NCI-H1930 (cell line): Measurements from ENCODE around the gene TRERF1.

Source experiments
- DNase-seq, 2 experiments: peaks; one replicate each; lab custom pipeline; 2025; lab: John Stamatoyannopoulos, UW

The TRERF1 gene

DNA sequence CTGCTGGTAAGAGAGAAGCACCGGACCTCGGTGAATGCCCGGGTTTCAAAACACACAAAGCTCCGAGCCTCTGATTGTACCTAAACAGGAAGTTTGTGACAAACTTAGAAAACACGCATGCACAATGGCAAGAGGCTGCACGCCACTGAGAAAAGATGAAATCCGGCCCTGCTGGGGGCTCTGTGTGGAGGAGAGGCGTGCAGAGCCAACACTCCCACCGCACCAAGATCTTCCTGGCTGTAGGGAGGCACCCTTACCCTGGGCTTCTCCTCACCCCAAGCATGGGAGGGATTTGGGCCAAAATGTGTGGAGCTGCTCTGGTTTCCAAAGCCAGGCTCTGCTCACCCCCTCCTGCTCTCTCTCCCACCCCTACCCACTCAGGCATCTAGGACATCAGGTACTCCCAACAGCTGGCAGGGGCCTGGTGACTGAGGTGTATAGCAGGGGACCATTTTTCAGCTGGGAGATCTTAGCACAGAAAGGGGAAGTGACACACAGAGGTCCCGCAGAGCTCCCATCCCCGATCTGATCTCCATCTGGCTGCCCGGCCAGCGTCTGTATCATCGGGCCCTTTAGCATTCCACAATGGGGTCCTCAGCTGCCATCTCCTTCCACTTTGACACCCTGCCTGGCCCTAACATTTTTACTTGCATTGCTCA, 84.2 kb downstream of the TRERF1 start:
- no peak for DNase-seq

DNA sequence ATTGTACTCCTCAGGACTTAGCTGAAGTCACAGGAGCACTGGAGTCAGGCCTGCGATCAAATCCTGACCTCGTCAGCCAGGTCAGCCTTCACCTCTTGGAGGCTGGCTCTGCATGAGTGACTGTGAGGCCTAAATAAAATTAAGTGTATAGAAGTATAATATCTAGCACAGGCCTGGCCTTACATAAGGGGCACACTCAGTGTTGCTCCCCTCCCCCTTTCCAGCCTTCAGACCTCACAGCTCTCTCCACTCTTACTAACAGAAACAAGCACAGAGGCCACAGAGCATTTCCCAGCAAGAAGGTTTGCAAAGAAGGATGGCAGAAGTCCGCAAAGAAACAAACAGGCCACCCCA, 84.8 kb downstream of the TRERF1 start:
- no peak for DNase-seq

DNA sequence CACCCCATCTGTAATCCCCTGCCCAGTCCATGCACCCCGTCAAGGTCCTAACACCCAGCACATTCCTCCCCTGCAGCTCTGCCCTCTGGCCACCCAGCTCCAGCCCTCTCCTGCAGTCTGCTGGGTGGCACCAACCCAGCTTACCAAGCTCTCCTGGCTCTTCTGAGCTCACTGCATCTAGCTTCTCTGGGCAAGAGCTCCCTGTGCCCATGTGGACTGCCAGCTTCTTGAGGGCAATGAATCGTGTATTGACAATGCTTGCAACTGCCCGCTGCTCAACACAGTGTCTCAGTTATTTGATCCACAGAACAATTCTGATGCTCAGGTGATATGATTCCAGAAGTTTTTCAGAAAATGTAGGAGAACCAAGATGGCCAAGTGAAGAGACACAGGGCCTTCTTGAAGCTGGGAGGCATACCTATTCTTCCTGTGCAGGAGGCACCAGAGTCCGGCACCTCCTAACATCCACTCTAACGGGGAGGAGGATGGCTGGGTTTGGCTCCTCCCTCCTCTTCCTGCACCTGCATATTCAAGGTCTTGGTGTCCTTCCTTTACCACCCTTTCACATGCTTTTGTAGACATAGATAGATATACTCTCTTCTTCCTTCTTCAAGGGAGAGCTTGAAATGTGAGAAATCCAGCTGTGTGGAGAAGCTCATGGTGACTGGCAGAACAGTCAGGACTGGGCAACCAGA, 85.6 kb downstream of the TRERF1 start:
- no peak for DNase-seq

- no peak for DNase-seq
Measured at GRCh38 chr6:42365021-42365420, 86.7 kb downstream of the TRERF1 start.

DNA sequence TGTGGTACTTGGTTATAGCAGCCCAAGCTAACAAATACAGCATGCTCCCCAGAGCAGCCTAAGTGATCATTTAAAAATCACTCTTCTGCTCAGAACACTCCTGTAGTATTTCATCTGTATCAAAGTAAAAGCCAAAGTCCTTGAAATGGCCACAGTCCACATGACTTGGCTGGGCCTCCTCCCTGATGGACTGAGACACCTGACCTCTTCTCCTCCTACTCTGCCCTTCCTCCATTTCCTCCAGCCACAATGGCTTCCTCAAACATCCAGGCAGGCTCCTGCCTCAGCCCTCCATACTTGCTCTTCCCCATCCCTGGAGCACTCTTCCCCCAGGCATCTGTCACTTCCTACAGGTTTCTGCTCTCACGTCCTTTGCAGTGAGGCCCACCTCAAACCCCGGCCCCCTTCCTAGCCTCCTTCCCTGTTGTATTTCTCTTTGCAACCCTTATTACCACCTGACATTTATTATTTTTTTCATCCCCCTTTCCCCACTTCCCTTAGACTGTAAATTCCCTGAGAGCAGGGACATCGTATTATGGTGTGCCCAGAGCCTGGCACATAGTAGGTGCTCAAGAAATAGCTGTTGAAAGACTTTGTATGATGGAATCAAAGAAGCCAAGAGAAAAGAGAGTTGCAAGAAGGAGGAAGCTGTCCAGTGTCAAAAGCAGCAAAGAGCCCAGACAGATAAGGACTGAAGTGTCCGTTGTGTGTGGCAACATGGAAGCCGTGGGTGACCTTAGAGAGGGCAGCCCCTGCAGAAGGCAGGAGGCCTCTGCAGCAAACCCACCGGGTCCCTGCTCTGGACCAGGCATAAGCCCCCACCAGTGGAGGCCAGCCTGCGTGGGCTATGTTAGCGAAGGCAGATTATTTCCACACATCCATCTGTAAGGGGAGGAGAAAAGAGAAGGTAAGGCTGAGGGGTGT, 87.5 kb downstream of the TRERF1 start:
- DNase-seq, result no peak

DNA sequence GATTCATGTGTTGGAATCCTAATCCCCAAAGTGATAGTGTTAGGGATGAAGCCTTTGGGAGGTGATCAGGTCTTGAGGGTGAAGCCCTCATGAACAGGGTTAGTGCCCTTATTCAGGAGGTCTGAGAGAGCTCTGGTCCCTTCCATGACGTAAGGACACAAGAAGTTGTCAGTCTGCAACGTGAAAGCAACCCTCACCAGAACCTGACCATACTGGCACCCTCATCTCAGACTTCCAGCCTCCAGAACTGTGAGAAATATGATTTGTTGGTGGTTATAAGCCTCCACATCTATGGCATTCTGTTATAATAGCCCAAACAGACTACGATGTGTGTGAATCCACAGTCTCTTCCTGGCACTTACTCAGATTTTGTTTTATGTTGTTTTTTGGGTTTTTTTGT, 90.7 kb downstream of the TRERF1 start:
- no peak for DNase-seq

DNA sequence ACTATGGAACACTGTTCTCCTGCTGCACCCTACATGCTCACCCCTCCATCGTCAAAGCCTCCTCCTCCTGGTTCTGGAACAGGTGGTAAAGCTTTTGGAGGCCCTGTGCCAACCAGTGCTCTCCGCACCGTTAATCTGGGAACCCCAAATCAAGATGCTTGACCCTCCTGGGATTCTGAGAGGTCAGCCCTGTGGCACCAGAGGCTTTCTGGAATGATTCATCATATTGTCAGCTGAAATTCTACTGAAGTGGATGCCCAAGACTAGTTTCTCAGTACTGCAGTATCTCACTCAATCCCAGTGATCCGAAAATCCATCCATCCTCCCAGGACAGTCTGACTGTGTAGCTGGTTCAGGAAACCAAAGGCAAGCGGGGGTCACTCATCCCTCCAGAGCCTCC, 92.7 kb downstream of the TRERF1 start:
- no peak for DNase-seq

- DNase-seq, result no peak
Measured at GRCh38 chr6:42355416-42355815, 96.3 kb downstream of the TRERF1 start.

- DNase-seq, result no peak
Measured at GRCh38 chr6:42354702-42355101, 97.0 kb downstream of the TRERF1 start.

DNA sequence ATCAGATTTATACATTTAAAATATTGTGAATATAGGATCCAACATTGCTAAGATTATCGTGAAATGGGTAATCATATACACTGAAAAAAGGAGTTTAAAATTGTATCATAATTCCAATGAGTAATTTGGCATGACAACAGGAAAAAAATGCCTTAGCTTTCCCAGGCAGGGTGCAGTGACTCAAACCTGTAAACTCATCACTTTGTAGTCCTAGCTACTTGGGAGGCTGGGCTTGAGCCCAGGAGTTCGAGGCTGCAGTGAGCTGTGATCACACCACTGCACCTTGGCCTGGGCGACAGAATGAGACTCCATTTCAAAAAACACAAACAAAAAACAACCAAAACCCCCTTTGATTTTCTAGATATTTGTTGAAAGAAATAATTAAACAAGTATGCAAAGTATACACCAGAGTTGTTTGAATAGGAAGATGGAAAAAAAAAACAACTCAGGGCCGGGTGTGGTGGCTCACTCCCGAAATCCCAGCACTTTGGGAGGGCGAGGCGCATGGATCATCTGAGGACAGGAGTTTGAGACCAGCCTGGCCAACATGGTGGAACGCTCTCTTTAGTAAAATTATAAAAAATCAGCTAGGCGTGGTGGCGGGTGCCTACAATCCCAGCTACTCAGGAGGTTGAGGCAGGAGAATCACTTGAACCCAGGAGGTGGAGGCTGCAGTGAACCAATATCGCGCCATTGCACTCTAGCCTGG, 98.7 kb downstream of the TRERF1 start:
- DNase-seq, result no peak

- DNase-seq, result no peak
Measured at GRCh38 chr6:42350911-42351310, 100.8 kb downstream of the TRERF1 start.

DNA sequence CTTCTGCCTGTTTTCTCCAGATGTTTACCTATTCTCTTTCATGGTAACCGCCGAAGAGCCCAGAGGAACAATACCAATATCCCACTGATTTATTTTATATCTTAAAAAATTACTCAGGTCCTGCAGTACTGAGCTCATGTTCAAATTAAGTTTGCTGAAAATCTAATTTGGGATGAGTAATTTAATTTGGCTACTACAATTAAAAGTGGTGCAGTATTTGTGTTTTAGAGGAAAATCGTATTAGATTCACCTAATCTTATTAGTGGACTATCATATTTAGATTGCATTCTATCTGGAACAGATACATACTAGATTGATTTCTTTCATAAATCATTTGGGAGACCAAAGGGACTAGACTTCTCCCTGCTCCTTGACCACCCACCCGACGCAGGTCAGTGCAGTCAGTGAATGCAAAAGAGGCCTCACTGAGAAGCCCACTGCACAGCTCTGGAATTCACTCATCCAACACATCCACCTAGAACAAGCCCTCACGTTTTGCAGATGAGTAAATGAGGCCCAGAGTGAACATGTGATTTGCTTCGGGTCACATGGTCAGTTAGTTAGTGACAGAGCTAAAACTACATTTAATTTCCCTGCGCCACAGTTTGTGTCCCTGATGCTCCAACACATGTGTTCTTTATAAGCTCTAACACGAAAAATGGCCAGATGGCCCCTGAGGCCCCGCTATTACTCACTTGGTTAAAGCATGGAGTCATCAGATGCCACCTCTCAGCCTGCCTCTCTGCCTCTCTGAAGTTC, 101.8 kb downstream of the TRERF1 start:
- DNase-seq, result no peak

DNA sequence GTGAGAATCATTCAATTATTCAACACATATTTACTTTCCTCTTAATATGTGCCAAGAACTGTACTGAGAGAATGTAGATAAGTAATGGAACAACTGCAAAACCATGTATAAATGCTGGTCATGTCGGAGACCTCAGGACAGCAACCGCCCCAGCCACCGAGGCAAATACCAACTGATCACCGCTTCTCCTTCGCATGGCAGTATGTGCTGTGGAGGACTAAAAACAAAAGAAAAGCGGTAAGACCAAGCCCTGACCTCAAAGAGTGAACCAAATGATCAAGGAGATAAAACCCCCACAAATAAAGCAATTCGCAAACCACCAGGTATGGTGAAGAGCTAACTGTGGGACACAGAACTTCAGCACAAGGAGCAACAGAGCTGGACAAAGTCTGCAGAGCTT, 104.3 kb downstream of the TRERF1 start:
- DNase-seq, result no peak

DNA sequence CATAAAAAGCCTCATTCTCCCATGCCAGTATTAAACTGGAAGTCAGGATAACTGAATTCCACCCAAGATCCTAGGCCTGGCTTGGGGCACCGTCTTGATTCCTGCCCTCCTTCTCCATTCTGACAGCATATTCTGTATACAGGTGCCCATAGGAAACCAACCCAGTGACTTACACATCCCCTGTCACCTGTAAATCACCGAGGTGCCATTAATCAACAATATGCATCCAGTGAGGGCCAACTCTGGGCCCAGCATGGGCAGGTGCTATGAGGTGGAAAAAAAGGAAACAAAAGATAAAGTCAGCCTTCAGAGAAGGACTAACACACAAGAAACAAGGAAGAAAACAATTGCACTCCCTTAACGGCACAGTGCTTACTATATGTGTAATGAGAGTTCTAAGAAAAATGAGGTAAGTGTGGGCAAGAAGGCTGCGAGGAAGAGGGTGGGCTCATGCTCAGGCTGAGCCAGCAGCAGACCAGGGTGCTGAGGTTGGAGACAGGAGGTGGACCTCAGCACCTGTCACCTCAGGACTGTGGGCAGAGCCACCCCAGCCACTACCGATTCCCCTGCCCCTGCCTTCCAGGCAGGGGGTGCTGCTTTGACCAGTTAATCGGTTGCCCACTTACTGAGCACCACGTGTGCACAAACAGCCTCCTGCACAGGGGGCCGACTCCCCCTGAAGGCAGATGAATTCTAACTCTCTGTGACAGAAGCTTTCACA, 105.9 kb downstream of the TRERF1 start:
- DNase-seq, result no peak

- DNase-seq, result no peak
Measured at GRCh38 chr6:42344756-42345155, 107.0 kb downstream of the TRERF1 start.

- no peak for DNase-seq
Measured at GRCh38 chr6:42341771-42342553, 109.8 kb downstream of the TRERF1 start.

GRCh38 chr6:42341221-42341620, 110.5 kb downstream of the TRERF1 start:
- no peak for DNase-seq

DNA sequence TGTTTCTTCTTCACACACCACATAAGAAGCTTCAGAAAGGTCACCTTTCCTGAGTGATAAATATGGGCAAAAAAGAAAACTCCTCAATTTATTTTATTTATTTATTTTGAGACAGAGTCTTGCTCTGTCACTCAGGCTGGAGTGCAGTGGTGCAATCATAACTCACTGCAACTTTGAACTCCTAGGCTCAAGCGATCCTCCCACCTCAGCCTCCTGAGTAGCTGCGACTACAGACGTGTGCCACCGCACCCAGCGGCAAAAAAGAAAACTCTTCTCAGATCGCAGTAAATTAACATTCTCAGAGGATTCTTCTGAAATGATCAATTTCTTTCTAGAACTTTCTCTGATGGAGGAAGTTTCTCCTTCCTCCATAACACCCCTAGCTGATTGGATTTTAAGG, 111.2 kb downstream of the TRERF1 start:
- DNase-seq, result no peak

GRCh38 chr6:42339991-42340401, 111.7 kb downstream of the TRERF1 start:
- no peak for DNase-seq

DNA sequence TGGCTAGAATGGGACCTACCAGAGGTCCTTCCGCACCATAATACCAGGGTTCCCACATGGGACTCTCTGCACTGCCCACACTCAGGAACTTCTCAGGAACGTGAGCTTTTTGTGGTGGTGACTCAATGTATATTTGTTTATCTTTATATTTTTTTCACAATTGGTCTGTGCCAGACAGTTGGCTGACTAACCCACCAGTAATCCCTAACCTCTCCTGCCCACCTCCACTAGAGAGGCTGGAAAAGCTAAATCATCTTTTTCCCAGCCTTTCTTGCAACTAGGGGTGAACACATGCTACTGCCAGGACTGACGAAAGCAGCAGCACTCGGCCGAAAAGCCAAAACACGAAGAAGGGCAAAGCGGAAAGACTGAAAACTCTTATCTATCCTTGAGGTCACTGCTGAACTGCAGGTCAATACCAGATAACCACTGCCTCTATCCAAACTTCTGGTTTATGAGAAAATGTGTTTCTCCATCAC, 112.9 kb downstream of the TRERF1 start:
- no peak for DNase-seq
